GM10266 (cell line): Measurements from ENCODE around the gene APRT.

Source experiments
- DNase-seq: peaks from one replicate; pipeline ENCODE4 v3.0.0; 2012; ENCODE audit errors: extremely low spot score
- CTCF ChIP-seq: IDR thresholded peaks from 2 replicates; pipeline ENCODE4 v1.5.1; 2012; ENCODE audit warnings: mild to moderate bottlenecking, low read depth; ENCODE audit not compliant: control insufficient read depth, insufficient read depth; ENCODE audit errors: missing control alignments

APRT gene

DNA sequence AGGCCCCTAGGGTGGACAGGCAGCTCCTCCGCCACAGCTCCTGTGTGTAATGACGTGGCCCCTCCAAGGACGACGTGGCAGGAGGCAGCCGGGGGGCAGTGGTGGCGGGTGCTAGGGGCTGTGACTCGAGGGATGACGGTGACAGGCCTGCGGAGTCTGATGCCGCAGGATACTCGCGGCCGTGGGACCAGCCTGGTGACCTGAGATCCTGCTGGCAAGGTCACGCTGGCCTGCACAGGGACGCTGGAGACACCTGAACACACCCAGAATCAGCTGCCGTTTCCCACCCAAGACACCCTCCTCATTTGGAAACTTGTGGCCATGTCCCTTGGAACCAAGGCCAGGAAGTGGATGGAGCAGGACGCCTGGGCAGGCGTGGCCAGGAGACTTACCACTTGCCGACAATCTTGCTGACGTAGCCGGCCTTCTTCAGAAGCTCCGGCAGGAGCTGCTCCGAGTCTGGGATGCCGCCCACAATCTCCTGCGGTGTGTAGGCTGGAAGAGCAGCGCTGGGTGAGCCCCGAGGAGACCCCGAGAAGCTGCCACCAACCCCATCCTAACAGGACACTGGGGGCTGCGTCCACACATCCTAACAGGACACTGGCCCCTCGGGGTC lies 29.0 kb upstream of the APRT start:
- no peak for DNase-seq
- no peak for TF ChIP-seq CTCF

DNA sequence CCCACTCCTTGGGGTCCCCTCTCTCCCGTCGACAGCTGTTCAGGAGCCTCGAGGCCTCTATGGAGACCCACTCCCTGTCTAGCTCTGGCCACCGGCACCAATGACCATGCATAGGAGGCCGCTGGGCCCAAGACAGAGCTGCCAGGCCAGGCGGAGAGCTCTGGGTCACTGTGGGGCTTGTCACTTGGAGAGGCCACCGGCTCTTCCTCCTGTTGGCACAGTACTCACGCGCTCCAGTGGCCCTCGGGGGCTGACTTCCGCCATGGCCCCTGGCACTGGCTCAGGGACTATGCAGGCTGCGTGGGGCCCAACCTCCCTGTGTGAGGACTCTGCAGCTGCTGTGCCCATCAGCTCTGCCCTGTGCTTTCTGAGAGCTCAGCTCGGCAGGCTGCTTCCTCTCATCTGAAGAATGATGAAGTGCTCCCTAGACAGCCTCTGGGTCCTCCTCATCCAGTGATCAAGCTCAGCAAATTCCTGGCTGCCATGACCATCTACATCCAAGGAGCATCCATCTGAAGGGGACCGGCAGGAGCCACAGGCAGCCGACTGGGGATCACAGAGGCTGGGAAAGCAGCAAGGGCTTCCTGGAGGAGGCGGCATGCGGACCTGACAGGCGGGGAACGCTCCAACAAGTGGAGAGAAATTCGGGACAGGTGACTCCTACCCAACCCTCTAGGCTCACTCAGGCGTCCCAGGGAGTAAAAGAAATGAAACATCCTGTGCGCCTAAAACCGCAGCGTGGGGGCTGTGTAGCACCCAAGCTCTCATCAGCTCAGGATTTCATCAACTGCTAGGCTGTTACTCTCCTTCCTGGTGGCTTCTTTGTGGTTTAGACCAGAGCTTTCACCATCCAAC lies 28.2 kb upstream of the APRT start:
- DNase-seq: no peak
- TF ChIP-seq CTCF: no peak

DNA sequence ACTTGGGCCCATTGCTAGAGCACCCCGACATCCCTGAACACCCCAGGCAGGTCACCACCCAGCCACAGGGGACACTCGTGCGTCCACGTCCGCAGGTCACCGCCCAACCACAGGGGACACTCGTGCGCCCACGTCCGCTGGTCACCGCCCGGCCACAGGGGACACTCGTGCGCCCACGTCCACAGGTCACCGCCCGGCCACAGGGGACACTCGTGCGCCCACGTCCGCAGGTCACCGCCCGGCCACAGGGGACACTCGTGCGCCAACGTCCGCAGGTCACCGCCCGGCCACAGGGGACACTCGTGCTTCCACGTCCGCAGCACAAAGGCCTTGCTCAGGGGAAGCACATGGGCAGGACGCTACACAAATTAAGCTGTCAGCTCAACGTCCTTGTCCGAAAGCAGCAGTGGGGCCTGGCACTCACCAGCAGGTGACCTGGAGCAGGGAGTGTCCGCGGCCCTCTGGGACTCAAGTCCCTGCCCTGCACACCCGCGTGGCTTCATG lies 27.4 kb upstream of the APRT start:
- no peak for DNase-seq
- no peak for TF ChIP-seq CTCF

GRCh38 chr16:88838566-88838965 lies 26.8 kb upstream of the APRT start:
- no peak for DNase-seq
- no peak for TF ChIP-seq CTCF

GRCh38 chr16:88837806-88838205 lies 26.1 kb upstream of the APRT start:
- no peak for TF ChIP-seq CTCF
- no peak for DNase-seq

DNA sequence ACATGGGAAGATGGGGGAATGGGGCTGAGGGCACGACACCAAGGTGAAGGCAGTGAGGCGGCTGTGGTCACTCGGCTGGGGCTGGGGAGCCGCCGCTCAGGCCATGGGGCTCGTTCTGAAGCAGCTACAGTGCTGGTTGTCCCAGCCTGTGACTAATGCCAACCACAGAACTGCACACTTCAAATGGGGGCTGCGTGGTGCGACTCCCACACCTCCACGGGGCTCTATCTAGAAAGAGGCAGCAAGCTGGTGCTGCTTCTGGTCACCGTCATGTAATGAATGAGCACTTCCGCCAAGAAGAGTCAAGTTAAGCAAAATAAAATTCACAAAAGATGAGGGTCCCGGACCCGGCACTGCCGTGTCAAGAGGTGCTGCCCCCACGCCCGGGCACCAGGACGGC lies 25.1 kb upstream of the APRT start:
- no peak for DNase-seq
- no peak for TF ChIP-seq CTCF

DNA sequence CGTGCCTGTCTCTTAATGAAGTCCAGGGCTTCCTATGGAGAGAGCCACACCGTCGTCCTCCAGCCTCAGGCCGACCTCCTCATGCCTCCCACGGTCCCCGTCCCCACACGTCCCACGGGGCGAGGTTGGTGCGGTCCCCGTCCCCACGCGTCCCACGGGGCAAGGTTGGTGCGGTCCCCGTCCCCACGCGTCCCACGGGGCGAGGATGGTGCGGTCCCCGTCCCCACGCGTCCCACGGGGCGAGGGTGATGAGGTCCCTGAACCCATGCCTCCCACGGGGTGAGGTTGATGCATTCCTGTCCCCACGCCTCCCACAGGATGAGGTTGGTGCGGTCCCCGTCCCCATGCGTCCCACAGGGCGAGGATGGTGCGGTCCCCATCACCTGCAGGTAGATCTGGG lies 24.1 kb upstream of the APRT start:
- no peak for DNase-seq
- no peak for TF ChIP-seq CTCF
